ENCODE measurements around the gene CCDC159. TPM values are rescaled to one million over a fixed set of nuclear protein-coding genes. Genes with fewer than 3 reads are reported as not detected.
"Not testable (repeated sequence)": the region's sequence is repeated elsewhere in the genome, so short reads cannot be mapped to it uniquely, and the experiment has no call there.

The CCDC159 gene
- total RNA-seq, result 12.4 TPM

GRCh38 chr19:11346104-11346940 lies at the start of gene CCDC159, which contains the start of gene TMEM205:
CCDC159 (plus strand) TSS chr19:11346519; CDS start chr19:11346607, 88 bp downstream.
TMEM205 (minus strand) TSS chr19:11346268; CDS start chr19:11345619, 649 bp downstream.
- peak; percentile 97 for DNase-seq

- DNase-seq, result no peak
Measured at GRCh38 chr19:11299946-11300810, 46.1 kb upstream of the CCDC159 start.

GRCh38 chr19:11300811-11301120 lies 45.6 kb upstream of the CCDC159 start:
- no peak for DNase-seq

GRCh38 chr19:11304936-11305335 lies 41.4 kb upstream of the CCDC159 start:
- DNase-seq, result no peak

- no peak for DNase-seq
Measured at GRCh38 chr19:11306337-11306736, 40.0 kb upstream of the CCDC159 start.

- DNase-seq, result not testable (repeated sequence)
Measured at GRCh38 chr19:11320278-11320995, 25.9 kb upstream of the CCDC159 start.

GRCh38 chr19:11321191-11322126 lies 24.9 kb upstream of the CCDC159 start:
- DNase-seq, result no peak

GRCh38 chr19:11322269-11323024 lies 23.9 kb upstream of the CCDC159 start:
- peak; percentile 14 for DNase-seq

GRCh38 chr19:11323601-11324078 lies 22.7 kb upstream of the CCDC159 start:
- DNase-seq, result no peak

GRCh38 chr19:11324079-11324661 lies 22.1 kb upstream of the CCDC159 start:
- DNase-seq, result peak; percentile 46

- no peak for DNase-seq
Measured at GRCh38 chr19:11324748-11325389, 21.4 kb upstream of the CCDC159 start.

- DNase-seq, result no peak
Measured at GRCh38 chr19:11325544-11325943, 20.8 kb upstream of the CCDC159 start.

- no peak for DNase-seq
Measured at GRCh38 chr19:11330127-11330526, 16.2 kb upstream of the CCDC159 start.

- DNase-seq, result no peak
Measured at GRCh38 chr19:11331502-11331901, 14.8 kb upstream of the CCDC159 start.

- no peak for DNase-seq
Measured at GRCh38 chr19:11332822-11333221, 13.5 kb upstream of the CCDC159 start.

GRCh38 chr19:11333838-11334237 lies 12.5 kb upstream of the CCDC159 start:
- not testable (repeated sequence) for DNase-seq

GRCh38 chr19:11335449-11336146 lies 10.7 kb upstream of the CCDC159 start:
- DNase-seq, result no peak

GRCh38 chr19:11337080-11337479 lies 9.2 kb upstream of the CCDC159 start:
- no peak for DNase-seq

- DNase-seq, result no peak
Measured at GRCh38 chr19:11338121-11338520, 8.2 kb upstream of the CCDC159 start.

Measured in skin of body (tissue), 2 donors.